Activated CD4-positive, alpha-beta T cell treated with anti-CD3 and anti-CD28 coated beads for 4 hours (primary cell): ENCODE results near the gene TIMM44.
"Not testable (repeated sequence)": the region's sequence is repeated elsewhere in the genome, so short reads cannot be mapped to it uniquely, and the experiment has no call there.

Experiments used
- DNase-seq, 2 donors: peaks; one replicate each; pipeline ENCODE4 v3.0.0-alpha.2; 2020

Gene TIMM44

GRCh38 chr19:7894612-7895309 is 48.7 kb downstream of the TIMM44 start:
- DNase-seq: no peak

DNA sequence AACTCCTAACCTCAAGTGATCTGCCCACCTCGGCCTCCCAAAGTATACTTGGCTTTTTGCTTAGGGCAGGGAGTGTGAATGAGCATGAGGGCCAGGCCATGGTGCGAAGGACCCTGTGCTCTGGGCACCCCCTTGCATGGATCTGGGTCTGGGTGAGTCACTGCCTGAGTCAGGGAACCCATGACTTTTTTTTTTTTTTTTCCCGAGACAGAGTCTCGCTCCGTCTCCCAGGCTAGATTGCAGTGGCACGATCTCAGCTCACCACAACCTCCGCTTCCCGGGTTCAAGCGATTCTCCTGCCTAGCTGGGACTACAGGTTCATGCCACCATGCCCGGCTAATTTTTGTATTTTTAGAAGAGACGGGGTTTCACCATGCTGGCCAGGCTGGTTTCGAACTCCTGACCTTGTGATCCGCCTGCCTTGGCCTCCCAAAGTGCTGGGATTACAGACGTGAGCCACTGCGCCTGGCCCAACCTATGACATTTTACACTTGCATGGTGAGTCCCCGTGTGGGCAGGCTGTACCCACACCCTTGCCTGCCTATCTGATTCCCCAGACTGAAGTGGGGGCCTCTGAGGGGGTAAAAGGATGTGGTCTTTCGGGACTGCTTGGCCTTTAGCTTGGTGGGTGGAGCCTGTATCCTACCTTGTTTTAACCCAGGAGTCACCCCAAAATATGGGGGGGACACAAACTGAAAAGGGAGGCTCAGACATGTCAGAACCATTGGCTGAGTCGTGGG is 49.9 kb downstream of the TIMM44 start:
- DNase-seq: not testable (repeated sequence)

DNA sequence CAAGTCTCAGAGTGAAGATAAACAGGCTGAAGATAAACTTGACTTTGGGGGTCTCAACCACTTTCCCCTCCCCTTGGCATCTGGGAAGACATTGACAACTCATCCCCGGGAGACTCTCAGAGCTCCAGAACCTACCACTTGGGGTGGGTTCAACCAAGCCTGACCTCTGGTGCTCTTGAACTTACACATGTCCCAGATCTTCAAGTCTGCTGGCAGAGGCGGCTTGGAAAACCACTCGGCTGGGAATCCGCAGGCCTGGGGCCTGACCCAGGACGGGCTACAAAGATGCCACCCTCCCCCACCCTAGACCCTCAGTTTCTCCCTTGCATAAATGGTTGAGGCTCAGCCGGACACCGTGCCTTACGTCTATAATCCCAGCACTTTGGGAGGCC is 54.6 kb downstream of the TIMM44 start:
- no peak for DNase-seq

DNA sequence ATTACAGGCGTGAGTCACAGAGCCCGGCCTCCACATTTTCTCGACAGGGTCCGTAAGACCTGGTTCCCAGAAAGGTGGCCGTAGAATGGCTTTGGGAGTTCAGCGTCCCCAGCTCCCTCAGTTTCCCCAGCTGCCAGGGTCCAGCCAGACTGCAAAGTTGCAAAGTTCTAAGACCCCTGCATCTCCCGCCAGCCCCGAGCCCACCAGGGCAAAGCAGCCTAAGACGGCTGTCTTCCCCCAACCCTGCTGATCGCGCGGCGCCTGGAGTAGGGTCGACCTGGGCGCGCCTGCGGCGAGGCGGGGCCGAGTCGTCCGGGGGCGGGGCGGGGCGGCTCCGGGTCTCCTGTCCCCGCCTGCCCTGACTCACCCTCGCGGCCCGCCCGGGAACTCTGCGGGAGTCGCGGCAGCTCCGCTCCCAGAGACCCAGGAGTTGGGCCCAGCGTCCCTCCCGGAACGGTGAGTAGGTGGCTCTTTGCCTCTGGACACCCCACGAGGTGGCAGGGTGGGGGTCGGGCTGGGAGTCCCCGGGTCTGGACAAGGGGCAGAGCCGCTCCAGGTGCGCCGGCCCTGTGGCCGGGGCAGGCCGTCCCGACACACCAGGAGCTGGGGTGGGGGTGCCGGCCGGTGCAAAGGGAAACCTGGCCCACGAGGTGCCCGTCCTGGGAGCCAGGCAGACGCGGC is 55.2 kb downstream of the TIMM44 start, which contains the start of gene LRRC8E:
Gene LRRC8E (plus strand): TSS at position 366 of the 681 bp plus-strand sequence. CDS start 7,094 bp downstream, outside the sequence.
- peak; percentile 40 to 42 for DNase-seq

GRCh38 chr19:7887408-7888144 is 55.9 kb downstream of the TIMM44 start:
- no peak for DNase-seq

GRCh38 chr19:7885818-7886217 is 57.6 kb downstream of the TIMM44 start:
- no peak for DNase-seq

GRCh38 chr19:7883796-7884570 is 59.5 kb downstream of the TIMM44 start:
- DNase-seq: no peak

DNA sequence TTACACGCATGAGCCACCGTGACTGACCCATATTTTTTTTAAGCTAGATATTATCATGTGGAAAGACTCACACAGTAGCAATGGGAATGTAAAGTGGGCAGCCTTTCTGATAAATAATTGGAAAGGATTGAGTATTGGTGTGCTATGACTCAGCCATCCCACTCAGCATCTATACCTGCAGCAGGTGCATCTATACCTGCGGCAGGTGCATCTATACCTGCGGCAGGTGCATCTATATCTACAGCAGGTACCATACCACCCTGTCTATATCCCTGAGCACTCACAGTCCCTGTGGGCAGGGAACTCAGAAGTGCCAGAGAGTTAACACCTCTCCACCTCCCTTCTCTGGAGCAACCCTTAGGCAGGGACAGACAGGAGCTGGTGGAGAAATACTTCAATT is 60.4 kb downstream of the TIMM44 start:
- DNase-seq: no peak

- DNase-seq: no peak
Observed at GRCh38 chr19:7881910-7882309, 61.6 kb downstream of the TIMM44 start.

- no peak for DNase-seq
Observed at GRCh38 chr19:7879836-7880235, 63.6 kb downstream of the TIMM44 start.

GRCh38 chr19:7879111-7879807 is 64.2 kb downstream of the TIMM44 start:
- no peak for DNase-seq

GRCh38 chr19:7877249-7877836 is 66.1 kb downstream of the TIMM44 start:
- no peak for DNase-seq
